HEK293 (cell line): ENCODE results near the gene ERF.

Source experiments
- CTCF ChIA-PET: fragments of 350-600 bp; formaldehyde crosslinking; extraction: SDS; loops from one replicate; lab custom pipeline; 2021; ENCODE audit warnings: antibody characterized with exemption; lab: Yijun Ruan, JAX
- POLR2A ChIA-PET: fragments of 300-600 bp; formaldehyde crosslinking; extraction: SDS; loops from one replicate; lab custom pipeline; 2020; ENCODE audit warnings: antibody characterized with exemption, inconsistent platforms; lab: Yijun Ruan, JAX
- H3K27ac ChIP-seq: fragments of 200-500 bp; sonication (Bioruptor generic); 2 replicates; pipeline ENCODE4 v1.5.1; 2014; ENCODE audit warnings: low read depth, low read length, control low read depth, inconsistent platforms; ENCODE audit errors: extremely low read depth
- H3K36me3 ChIP-seq, 2 experiments: fragments of 200-500 bp in 1 of 2; sonication (Bioruptor generic) in 1 of 2; 1 replicate in 1 of 2; 2 replicates in 1 of 2; pipeline ENCODE4 v1.5.1; 2014 to 2017; ENCODE audit warnings: inconsistent platforms in 2 of 2, low read length in 2 of 2; ENCODE audit not compliant: control insufficient read depth in 2 of 2, insufficient read depth in 1 of 2
- H3K4me1 ChIP-seq: fragments of 200-500 bp; sonication (Bioruptor generic); 2 replicates; pipeline ENCODE4 v1.5.1; 2014; ENCODE audit warnings: mild to moderate bottlenecking, low read length, inconsistent platforms; ENCODE audit not compliant: control insufficient read depth, insufficient read depth
- H3K4me3 ChIP-seq: 2 replicates; pipeline ENCODE4 v1.5.1; 2011; ENCODE audit warnings: low read depth, mild to moderate bottlenecking, control low read depth, low read length, moderate library complexity
- H3K9me3 ChIP-seq: fragments of 200-500 bp; sonication (Bioruptor generic); 2 replicates; pipeline ENCODE4 v1.5.1; 2014; ENCODE audit warnings: low read depth, low read length, inconsistent platforms; ENCODE audit not compliant: control insufficient read depth, insufficient read depth
- HOXD13 ChIP-seq: sonication (generic); formaldehyde crosslinking; IDR thresholded peaks from 2 replicates; pipeline ENCODE4 v1.8.0; 2022; ENCODE audit warnings: missing genetic modification reagents, borderline replicate concordance
- KLF1 ChIP-seq: fragments of 450-650 bp; formaldehyde crosslinking; IDR thresholded peaks from 2 replicates; pipeline ENCODE4 v1.5.1; 2016; ENCODE audit warnings: missing biosample characterization, missing genetic modification characterization
- KLF17 ChIP-seq: fragments of 450-650 bp; formaldehyde crosslinking; IDR thresholded peaks from 2 replicates; pipeline ENCODE4 v1.5.1; 2016; ENCODE audit warnings: missing biosample characterization, missing genetic modification characterization
- PATZ1 ChIP-seq: fragments of 450-650 bp; formaldehyde crosslinking; IDR thresholded peaks from 2 replicates; pipeline ENCODE4 v1.5.1; 2016; ENCODE audit warnings: missing biosample characterization, missing genetic modification characterization
- SCRT2 ChIP-seq: fragments of 450-650 bp; formaldehyde crosslinking; IDR thresholded peaks from 2 replicates; pipeline ENCODE4 v1.5.1; 2016; ENCODE audit warnings: missing biosample characterization, missing genetic modification characterization
- ZFHX2 ChIP-seq: fragments of 450-650 bp; formaldehyde crosslinking; conservative IDR thresholded peaks from 2 replicates; pipeline ENCODE4 v1.5.1; 2016; ENCODE audit warnings: missing biosample characterization, missing genetic modification characterization
- ZNF366 ChIP-seq: fragments of 450-650 bp; formaldehyde crosslinking; conservative IDR thresholded peaks from 2 replicates; pipeline ENCODE4 v1.5.1; 2016; ENCODE audit warnings: missing biosample characterization, missing genetic modification characterization
- ZNF513 ChIP-seq: fragments of 450-650 bp; IDR thresholded peaks from 2 replicates; pipeline ENCODE4 v1.5.1; 2018; ENCODE audit warnings: missing biosample characterization, missing genetic modification characterization
- ZNF837 ChIP-seq: fragments of 450-650 bp; formaldehyde crosslinking; IDR thresholded peaks from 2 replicates; pipeline ENCODE4 v1.5.1; 2016; ENCODE audit warnings: missing biosample characterization, missing genetic modification characterization

The ERF gene

GRCh38 chr19:42199440-42200115 lies 55.4 kb downstream of the ERF start:
- Histone ChIP-seq H3K4me3 (no peak overlapping the region), H3K27ac (no peak overlapping the region), H3K36me3 (peaks cover 48 to 82% of the 10 kb centered on the region in 2 experiments), H3K9me3 (no peaks in the 10 kb centered on the region), H3K4me1 (no peaks in the 10 kb centered on the region)
- TF ChIP-seq HOXD13 (CRISPR knock-in tag), result no peak
- peak; percentile 87 for TF ChIP-seq SCRT2 (tag by site-specific recombination)
- TF ChIP-seq ZFHX2 (tag by site-specific recombination), result peak; percentile 24; the same call in 1 of the 2 replicates
- TF ChIP-seq KLF17 (tag by site-specific recombination), result peak; percentile 75; the same call in 1 of the 2 replicates
- TF ChIP-seq ZNF513 (tag by site-specific recombination), result no peak
- peak; percentile 45; the same call in 1 of the 2 replicates for TF ChIP-seq ZNF366 (tag by site-specific recombination)
- TF ChIP-seq KLF1 (tag by site-specific recombination), result peak; percentile 98
- POLR2A ChIA-PET, result no interaction called here
- CTCF ChIA-PET, result interaction anchor here (0.6 to 1.0 kb wide), 2 partner anchors 91 to 119 kb away, joined by 3 read pairs; no protein-coding TSS in a partner anchor

- H3K27ac ChIP-seq, result no peak overlapping the region
- CTCF ChIA-PET, result interaction anchor here (1.0 to 1.6 kb wide), 2 partner anchors 14 to 90 kb away, joined by 3 read pairs; no protein-coding TSS in a partner anchor
- POLR2A ChIA-PET, result interaction anchor here (0.7 kb wide), 1 partner anchor 9 kb away, joined by 3 read pairs; no protein-coding TSS in a partner anchor
Measured at GRCh38 chr19:42198676-42199439, 56.1 kb downstream of the ERF start.

More at GRCh38 chr19:42198676-42199439, 56.1 kb downstream of the ERF start:
- Histone ChIP-seq H3K4me1 (no peaks in the 10 kb centered on the region), H3K9me3 (no peaks in the 10 kb centered on the region), H3K36me3 (peaks cover 41 to 75% of the 10 kb centered on the region in 2 experiments), H3K4me3 (no peak overlapping the region)
- TF ChIP-seq PATZ1, result 0 out of 2 replicates have a peak, but pooled peaks have one; percentile 12
- no peak for TF ChIP-seq ZNF513 (tag by site-specific recombination)
- no peak for TF ChIP-seq ZNF837
- no peak for TF ChIP-seq KLF1 (tag by site-specific recombination)
